Transverse colon (tissue), 4 donors: ENCODE measurements around the gene SLC34A1.

ENCODE experiments used
- CTCF ChIP-seq, 5 experiments: fragments of 200-600 bp in 3 of 5; fragments of 450-650 bp in 2 of 5; sonication (generic) in 3 of 5; IDR thresholded peaks; 1 replicate in 2 of 5; 2 replicates in 3 of 5; pipeline ENCODE4 v1.5.1; 2016 to 2017; ENCODE audit warnings: antibody characterized with exemption in 5 of 5, inconsistent platforms in 3 of 5, mild to moderate bottlenecking in 2 of 5, moderate library complexity in 1 of 5
- POLR2A ChIP-seq: fragments of 450-650 bp; IDR thresholded peaks from one replicate; pipeline ENCODE4 v1.6.1; 2016; ENCODE audit warnings: antibody characterized with exemption, mild to moderate bottlenecking, moderate library complexity
- POLR2AphosphoS5 ChIP-seq, 3 donors: sonication (generic); formaldehyde crosslinking; IDR thresholded peaks; one replicate each; pipeline ENCODE4 v1.6.1; 2016; ENCODE audit warnings: antibody characterized with exemption in 3 of 3

- TF ChIP-seq CTCF (IDR thresholded peaks at IDR 0.05): no peak
- no peak for TF ChIP-seq POLR2A
- TF ChIP-seq POLR2AphosphoS5 (IDR thresholded peaks at IDR 0.05): no peak
Observed at GRCh38 chr5:177355162-177355867, 28.9 kb upstream of the SLC34A1 start.
